HG03571 (cell line): ENCODE measurements around the gene SH3PXD2A.

Source experiments
- ATAC-seq: cut with Tn5 transposase; IDR thresholded peaks from one replicate; pipeline ENCODE4 v1.9.1; 2021; ENCODE audit not compliant: unreplicated experiment

Gene SH3PXD2A, protein sequence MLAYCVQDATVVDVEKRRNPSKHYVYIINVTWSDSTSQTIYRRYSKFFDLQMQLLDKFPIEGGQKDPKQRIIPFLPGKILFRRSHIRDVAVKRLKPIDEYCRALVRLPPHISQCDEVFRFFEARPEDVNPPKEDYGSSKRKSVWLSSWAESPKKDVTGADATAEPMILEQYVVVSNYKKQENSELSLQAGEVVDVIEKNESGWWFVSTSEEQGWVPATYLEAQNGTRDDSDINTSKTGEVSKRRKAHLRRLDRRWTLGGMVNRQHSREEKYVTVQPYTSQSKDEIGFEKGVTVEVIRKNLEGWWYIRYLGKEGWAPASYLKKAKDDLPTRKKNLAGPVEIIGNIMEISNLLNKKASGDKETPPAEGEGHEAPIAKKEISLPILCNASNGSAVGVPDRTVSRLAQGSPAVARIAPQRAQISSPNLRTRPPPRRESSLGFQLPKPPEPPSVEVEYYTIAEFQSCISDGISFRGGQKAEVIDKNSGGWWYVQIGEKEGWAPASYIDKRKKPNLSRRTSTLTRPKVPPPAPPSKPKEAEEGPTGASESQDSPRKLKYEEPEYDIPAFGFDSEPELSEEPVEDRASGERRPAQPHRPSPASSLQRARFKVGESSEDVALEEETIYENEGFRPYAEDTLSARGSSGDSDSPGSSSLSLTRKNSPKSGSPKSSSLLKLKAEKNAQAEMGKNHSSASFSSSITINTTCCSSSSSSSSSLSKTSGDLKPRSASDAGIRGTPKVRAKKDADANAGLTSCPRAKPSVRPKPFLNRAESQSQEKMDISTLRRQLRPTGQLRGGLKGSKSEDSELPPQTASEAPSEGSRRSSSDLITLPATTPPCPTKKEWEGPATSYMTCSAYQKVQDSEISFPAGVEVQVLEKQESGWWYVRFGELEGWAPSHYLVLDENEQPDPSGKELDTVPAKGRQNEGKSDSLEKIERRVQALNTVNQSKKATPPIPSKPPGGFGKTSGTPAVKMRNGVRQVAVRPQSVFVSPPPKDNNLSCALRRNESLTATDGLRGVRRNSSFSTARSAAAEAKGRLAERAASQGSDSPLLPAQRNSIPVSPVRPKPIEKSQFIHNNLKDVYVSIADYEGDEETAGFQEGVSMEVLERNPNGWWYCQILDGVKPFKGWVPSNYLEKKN

DNA sequence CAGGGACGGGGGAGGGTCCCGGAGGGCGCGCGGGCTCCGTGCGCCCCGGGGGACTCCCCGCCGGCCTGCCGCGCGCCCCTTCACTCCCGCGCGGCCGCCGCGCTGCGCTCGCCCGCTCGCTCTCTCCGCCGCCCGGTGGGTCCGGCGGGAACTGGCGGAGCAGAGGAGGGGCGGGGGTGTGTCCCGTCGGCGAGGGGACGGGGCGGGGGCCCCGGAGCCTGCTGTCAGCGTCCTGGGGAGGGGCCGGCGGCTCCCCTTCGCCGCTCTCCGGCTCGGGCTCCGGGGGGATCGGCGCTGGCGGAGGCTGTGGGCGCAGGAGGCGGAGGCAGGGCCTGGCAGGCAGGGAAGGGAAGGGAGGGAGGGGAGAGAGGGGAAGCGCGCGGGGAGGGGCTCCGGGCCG, at the start of gene SH3PXD2A:
Gene SH3PXD2A (minus strand): TSS at position 153 of the 400 bp plus-strand sequence. CDS start 310 bp downstream, outside the sequence.
- ATAC-seq = no peak

DNA sequence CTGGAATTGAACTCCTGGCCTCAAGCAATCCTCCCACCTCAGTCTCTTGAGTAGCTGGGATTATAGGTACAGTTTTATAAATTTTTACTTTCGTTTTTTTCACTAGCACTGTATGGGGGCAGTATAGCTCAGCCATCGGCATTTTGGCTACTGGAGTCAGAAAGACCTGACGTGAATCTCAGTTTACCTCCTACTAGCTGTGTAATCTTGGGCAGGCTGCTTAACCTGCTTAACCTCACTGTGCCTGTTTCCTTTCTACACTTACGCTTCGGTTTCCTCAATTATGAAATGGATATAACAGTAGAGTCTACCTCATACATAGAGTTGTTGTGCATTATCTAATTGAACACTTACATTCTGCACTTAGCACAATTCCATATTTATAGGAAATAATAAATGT, 45.9 kb upstream of the SH3PXD2A start:
- ATAC-seq = no peak

DNA sequence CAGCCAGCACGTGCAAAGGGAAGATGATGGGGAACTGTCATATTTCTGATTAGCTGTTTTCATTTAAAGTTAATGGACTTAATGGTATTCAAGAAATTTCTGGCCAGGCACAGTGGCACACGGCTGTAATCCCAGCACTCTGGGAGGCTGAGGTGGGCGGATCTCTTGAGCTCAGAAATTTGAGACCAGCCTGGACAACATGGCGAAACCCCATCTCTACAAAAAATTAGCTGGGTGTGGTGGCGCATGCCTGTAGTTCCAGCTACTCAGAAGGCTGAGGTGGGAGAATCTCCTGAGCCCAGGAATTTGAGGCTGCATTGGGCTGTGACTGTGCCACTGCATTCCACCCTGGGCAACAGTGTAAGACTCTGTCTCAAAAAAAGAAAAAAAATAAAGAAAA, 43.9 kb upstream of the SH3PXD2A start:
- ATAC-seq = no peak

DNA sequence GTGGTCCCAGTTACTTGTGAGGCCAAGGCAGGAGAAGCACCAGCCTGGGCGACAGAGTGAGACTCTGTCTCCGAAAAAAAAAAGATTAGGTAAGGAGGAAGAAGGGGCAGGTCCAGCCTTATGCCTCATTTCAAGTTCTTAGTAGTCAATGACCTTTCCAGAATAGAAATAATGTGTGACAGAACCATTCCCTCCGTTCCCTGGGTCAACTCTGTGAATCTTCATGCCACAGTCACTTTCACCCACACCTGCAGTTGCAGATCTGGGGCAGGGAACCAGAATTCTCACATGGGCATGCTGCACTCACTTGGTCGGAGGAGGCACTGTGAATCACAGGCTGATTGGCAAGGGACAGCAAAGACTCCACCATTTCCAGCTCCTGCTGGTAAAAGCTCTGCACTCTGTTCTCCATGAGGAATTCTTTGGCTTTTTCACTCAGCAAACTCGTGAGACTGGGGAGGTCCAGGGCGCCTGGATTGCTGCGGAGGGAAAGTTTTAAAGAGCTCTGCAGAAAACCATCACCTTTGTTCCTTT, 41.9 kb upstream of the SH3PXD2A start:
- ATAC-seq = no peak

DNA sequence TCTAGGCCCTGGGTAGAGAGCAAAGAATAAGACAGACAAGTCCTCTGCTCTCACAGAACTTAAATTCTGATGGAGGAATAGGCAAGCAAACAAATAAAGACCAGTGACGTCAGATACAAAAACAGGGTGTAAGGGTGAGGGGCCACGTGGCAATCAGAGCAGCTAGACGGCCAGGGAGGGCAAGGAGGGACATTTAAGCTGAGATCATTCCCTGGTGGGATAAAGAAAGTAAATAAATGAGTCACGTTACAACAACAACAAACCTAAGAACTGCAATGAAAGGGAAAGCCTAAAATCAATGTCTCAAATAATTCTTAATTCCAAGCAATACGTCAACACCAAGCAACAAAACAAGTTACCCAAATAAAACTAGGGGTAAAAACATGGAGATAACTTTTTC, 40.8 kb upstream of the SH3PXD2A start:
- no peak for ATAC-seq

DNA sequence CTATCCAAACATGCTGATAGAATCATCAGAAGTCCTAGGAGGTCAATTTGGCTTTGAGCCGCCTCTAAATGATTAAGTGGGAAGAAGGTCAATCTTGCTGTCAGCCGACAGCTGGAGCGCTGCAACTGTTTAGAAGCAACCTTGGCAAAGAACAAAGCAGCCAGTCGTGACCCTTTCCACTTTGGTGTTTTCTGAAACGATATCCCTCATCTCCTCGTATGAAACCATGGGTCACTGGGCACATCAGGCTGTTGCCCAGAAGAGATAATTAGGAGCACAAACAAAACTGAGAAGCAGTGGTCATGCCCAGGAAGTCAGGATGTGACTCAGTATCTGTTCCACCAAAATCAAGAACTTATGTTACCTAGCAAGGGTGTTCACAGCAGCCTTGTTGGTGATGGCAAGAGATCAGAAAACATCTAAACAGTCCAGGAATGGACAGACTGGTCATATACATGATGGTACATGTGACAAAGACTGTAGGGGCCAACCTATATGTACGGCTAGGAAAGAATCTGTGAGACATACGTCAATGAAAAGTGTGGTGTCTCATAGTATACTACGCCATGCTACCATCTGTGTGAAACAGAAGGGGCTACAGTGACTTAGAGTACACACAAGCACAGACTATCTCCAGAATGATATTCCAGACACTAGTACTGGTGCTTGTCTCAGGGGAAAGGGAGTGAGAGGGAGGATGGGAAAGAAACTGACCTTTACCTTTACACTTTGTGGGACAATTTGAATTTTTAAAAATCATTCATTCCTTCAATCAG, 40.2 kb upstream of the SH3PXD2A start:
- ATAC-seq = no peak

DNA sequence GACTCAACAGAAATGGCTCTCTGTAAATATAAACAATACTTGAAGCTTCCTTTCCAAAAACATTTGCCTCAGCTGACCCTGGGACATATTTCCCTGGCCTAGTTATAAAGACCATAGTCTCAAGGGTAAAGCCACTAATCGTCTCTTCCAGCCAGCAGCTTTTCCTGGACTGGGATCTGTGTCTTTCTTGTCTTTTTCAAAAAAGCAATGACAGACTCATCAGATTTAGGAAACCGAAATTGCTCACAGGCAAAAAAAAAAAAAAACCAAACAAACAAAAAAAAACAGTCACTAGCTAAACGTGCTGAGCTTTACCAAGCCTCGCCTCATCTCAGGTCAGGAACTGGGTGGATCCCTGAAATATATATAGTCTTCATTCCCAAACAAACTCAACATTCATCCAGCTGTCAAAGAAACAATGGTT, 39.1 kb upstream of the SH3PXD2A start:
- ATAC-seq = no peak

DNA sequence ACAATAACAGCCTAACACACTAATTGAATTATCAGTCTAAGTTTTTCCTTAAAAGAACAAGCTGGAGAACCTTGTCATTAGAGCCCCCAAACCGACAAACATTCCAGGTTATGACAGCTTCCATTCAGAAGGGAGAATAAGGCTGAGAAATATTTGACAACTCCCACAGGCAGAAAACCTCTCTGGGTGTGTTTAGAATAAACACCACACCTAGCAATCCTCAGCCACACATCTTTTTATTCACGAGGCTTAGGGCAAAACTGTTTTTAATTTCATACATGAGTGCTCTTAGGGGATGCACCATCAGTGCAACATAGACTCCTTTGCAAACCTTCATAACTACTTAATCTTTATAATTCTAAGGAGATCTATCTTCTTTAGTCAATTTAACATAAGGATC, 38.4 kb upstream of the SH3PXD2A start:
- no peak for ATAC-seq

DNA sequence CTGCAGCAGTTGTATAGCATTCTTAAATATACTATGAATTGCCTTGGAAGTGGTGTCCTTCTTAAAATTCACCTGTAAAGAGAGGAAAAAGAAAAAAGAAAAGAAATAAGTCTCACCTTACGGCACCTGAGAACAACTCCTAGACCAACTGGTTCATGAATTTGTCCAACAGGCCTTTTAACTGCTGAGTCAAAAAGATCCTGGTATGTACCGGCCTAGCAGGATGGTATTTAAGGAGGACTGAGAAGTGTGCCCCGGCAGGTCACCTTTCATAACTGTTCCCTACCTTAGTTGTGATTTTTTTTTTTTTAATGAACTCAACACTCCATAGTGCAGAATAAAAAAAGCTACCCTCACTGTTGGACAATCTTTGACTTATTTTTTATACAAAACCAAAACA, 36.8 kb upstream of the SH3PXD2A start:
- ATAC-seq = no peak

DNA sequence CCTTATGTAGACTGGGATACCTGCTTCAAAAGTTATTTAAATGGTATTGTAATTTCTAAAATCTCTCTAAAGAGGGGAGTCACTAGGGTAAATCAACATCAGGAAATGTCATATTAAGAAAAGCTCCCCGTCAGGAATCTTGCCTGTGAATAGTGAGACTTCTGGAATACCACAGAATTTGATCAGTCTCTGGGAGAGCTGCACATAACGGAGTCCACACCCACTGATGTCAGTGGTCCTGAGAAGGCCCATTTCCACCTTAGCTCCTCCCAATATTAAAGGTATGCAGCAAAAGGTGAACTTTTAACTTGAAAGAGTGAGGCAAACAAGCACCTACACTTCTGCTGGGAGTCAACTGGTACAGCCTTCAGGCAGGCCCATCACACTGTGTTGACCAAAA, 35.3 kb upstream of the SH3PXD2A start:
- ATAC-seq = no peak

DNA sequence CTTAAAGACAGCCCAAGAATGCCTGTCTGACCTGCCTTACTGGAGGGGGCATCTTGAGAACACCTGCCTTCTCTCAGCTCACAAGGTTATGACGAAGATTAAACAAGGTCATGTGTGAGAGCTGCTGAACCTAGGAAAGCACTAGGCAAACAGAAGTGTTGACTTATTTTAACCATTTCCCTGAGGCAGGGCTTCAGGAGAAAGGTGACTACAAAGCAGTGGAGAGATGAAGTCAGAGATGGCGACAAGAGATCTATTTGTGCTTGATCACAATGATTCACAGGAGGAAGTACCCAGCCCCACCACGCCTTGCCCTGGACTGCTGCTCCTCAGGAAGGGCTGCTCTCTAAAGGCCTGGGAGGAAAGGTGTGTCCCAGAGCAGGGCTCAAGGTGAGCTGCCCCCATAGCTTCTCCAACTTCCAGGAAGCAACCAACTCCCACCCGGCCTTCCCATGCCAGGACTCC, 34.9 kb upstream of the SH3PXD2A start:
- no peak for ATAC-seq

DNA sequence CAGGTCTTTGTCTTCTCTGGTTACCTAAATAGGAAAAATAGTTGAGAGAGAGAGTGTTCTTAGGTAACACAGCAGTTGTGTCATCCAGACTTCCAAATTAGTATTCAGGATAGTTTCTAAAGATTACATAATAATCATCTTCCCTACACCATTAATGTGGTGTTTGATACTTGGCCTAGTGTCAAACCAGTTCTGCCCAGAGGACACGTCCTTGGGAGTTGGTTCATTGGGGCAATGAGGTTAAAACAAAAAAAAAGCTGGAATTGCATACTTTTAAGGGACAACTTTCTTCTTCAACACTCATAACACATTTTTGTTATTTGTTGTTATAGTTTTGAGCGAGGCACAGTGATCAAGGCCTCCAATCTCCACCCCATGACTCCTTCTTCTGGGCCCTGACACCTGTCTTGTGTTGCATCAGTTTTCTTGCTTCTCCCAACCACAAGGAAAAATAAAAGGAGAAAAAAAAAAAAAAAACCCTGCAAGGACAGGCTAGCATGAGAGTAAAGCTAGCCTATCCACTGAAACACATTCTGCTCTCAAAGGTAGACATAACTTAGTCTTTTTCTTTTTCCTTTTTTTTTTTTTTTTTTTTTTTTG, 33.8 kb upstream of the SH3PXD2A start:
- ATAC-seq = no peak

DNA sequence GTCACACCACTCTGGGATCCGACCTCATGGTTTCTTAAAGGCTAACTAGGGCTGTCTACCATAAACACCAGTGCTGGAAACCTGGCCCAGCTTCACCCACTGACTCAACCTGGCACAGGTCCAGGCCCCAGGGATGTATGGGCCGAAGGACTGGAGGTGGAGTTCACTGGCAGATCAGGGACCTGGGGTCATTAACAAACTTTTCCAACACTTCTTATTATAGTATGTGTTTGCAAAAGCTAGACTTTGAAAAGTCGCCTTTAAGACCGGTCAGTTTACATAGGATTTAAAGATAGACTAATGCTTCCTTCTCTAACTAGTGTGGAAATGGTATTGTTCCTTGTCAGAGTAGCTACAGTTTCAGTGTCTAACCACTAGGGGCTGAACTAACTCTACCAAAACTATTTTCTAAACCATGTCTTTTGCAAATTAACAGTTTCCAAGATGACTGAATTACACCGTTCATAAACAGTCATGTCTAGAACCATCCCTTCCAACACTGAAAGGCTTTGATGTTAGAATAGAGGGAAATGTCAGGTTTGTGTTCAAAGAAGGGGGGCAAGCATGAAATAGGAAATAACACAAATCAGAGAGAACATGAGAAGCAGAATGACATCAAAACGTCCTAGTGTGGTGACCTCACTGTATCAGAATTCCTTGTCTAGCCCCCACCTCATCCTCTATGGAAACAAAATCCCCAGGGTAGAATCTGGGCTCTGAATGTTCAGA, 32.9 kb upstream of the SH3PXD2A start:
- no peak for ATAC-seq

DNA sequence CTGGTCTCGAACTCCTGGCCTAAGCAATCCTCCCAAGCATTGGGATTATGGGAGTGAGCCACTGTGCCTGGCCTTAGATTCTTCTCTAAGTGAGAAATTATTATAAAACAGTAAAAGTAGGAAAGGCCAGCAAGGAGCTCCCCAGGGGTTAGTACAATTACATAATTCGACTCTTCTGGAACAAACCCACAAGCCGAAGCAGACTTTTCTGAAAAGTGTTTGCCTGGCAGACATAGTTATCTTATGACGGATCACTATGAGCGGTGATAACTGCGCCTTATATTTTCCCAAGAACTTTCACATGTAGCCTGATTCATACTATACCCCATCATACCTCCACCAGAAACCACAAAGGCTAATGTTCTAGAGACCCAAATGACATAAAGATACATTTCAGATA, 30.2 kb upstream of the SH3PXD2A start:
- ATAC-seq = no peak

DNA sequence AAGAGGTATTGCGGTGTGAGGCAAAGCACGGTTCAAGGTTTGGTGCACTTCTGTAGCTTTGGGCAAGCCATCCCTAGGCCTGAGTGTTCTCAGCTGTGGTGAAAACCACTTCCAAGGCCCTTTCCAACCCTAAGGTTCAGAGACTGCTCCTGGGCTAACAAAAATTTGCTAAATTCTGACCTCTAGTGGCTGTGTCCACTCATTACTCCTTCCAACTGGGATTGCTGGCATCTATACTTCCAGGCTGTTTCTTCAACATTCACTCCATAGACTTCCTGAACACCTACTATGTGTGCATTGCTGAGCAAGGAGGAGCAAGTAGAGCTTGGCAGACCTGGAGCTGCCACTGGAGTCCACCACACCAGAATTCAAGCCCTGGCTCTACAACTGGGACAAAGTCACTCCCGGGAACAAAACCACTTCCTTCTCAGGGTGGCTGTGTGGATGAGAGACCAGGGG, 29.3 kb upstream of the SH3PXD2A start:
- no peak for ATAC-seq

DNA sequence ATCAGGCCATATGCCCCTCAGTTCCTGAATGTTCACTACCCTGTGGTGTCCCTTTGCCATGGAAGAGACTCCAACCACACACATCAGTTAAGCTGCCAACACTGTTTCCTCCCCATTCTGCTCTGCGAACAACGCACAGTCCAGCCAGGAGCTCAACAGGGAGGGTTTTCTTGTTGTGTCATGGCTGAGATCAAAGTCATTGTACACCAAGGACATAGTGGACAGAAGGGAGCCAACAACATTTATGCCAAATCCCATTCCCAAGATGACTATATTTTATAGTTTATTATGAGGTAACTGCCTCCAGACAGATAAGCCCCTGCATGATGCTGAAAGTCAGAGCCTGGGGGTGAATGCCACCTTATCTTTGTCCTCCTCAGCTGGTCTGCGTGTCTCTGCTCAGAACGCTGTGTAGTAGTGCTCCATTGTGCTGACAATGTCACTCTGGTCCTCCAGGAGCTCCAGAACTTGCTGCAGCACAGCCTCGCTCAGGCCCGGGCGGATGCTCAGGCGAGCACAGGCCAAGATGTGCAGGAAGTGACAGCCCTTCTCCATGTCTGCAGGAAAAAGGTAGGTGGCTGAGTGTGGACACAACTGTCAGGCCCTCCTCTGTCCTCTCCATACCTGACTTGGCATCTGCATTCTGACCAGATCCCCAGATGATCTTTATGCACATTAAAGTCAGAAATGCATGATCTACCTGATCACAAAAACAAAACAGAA, 27.1 kb upstream of the SH3PXD2A start:
- no peak for ATAC-seq

DNA sequence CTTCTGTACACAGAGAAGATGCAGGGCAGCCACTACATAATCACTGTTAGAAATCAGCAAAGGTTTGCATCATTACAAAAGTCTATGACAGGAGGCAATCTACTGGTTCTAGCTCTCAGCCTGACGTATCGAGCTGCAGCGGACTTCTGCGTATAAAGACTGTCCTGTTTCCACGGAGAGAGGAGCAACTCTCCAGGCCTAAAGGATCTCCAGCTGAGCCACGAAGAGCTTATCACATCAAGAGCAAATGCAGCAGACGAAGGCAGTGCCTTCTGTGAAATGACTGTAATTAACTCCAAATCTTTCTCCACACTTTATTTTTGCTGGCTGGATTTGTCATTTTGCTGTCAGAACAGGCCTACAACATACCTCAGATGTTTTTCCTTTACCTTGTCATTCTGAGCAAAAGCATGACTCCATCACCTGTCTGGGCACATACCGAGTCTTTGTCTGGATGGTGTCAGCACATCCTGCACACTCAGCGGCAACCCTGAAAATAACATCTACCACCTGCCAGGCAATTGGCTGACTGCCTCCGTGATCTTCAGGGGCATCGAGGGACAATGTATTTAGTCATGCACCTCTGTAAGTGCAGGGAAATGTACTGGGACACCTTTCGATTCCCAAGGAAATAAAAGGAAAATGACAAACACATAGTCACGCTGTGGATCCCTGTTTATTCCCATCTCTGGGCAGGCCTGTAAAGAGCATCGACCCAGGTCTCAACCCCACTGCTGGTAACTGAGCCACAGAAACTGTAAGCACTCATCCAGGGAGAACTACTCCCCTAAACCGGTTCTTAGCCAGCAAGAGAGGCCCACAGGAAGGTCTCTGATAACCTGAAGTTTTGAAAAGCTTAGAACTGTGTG, 26.3 kb upstream of the SH3PXD2A start:
- no peak for ATAC-seq

DNA sequence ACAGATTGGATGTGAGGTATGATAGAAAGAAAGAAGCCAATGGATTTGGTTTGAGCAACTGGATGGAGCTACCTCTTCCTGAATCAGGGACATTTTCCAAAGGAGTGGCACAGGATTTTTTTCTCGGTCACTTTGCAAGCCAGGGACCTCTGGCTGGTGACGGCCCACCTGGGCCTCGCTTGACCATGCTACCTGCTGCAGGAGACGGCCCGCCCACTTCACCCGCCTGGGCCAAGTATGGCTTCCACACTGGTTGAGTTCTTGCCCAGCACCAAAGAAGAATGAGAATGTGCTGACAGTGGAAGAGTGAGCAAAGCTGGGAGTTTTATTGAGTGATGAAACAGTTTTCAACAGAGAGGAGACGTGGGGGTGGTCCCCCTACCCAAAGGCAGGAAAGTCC, 24.5 kb upstream of the SH3PXD2A start:
- ATAC-seq = no peak
